Measurements from ENCODE around the gene SERPINB6. TPM values are rescaled to one million over a fixed set of nuclear protein-coding genes. Genes with fewer than 3 reads are reported as not detected.

The SERPINB6 gene
- polyA plus RNA-seq, 1 experiment = 89.6 TPM

GRCh38 chr6:2988426-2989331, 17.3 kb upstream of the SERPINB6 start:
- no peaks in the 10 kb centered on the region for H3K36me3 ChIP-seq (ENCODE audit: control insufficient read depth, insufficient read depth, low read length)
- CTCF ChIA-PET = interaction anchor here (0.6 to 9.4 kb wide), 39 partner anchors 9 to 1393 kb away, joined by 3 to 191 read pairs (median 5); partner anchors contain the start of genes NQO2 and SERPINB1
- peak overlapping the region; percentile 69 for H3K4me3 ChIP-seq (ENCODE audit: low read depth, low read length)
- H3K27me3 ChIP-seq (ENCODE audit: control insufficient read depth, insufficient read depth, low read length) = no peaks in the 10 kb centered on the region
- POLR2A ChIA-PET = interaction anchor here (0.5 to 1.6 kb wide), 4 partner anchors 17 to 79 kb away, joined by 3 to 7 read pairs (median 6); partner anchors contain the start of genes RIPK1 and SERPINB6
- peak; percentile 89 for DNase-seq (ENCODE audit: low read depth)
- peak; percentile 63 for TF ChIP-seq CTCF (IDR thresholded peaks at IDR 0.05; ENCODE audit: insufficient read depth, low read depth, low read length)

GRCh38 chr6:2988094-2988425, 16.7 kb upstream of the SERPINB6 start:
- ChIA-PET POLR2A (interaction anchor here (0.6 to 1.6 kb wide), 2 partner anchors 17 to 66 kb away, joined by 6 to 7 read pairs; partner anchors contain the start of gene SERPINB6), CTCF (interaction anchor here (0.7 to 9.4 kb wide), 17 partner anchors 8 to 1392 kb away, joined by 3 to 191 read pairs (median 7); partner anchors contain the start of gene SERPINB1)
- H3K4me3 ChIP-seq (ENCODE audit: low read depth, low read length) = peak overlapping the region; percentile 69
- H3K27me3 ChIP-seq (ENCODE audit: control insufficient read depth, insufficient read depth, low read length) = no peaks in the 10 kb centered on the region
- no peak for TF ChIP-seq CTCF (IDR thresholded peaks at IDR 0.05; ENCODE audit: insufficient read depth, low read depth, low read length)
- no peaks in the 10 kb centered on the region for H3K36me3 ChIP-seq (ENCODE audit: control insufficient read depth, insufficient read depth, low read length)
- DNase-seq (ENCODE audit: low read depth) = no peak

GRCh38 chr6:2986722-2987221, 15.4 kb upstream of the SERPINB6 start:
- POLR2A ChIA-PET = no interaction called here
- H3K4me3 ChIP-seq (ENCODE audit: low read depth, low read length) = no peak overlapping the region

GRCh38 chr6:2984738-2985406, 13.5 kb upstream of the SERPINB6 start:
- Histone ChIP-seq H3K27me3 (ENCODE audit: control insufficient read depth, insufficient read depth, low read length) (no peaks in the 10 kb centered on the region), H3K36me3 (ENCODE audit: control insufficient read depth, insufficient read depth, low read length) (no peaks in the 10 kb centered on the region), H3K4me3 (ENCODE audit: low read depth, low read length) (no peak overlapping the region)
- DNase-seq (ENCODE audit: low read depth) = no peak
- no peak for TF ChIP-seq CTCF (IDR thresholded peaks at IDR 0.05; ENCODE audit: insufficient read depth, low read depth, low read length)
- ChIA-PET CTCF (interaction anchor here (1.5 to 9.4 kb wide), 3 partner anchors 33 to 139 kb away, joined by 4 to 191 read pairs (median 53); no protein-coding TSS in a partner anchor), POLR2A (interaction anchor here (0.7 kb wide), 1 partner anchor 10 kb away, joined by 5 read pairs; no protein-coding TSS in a partner anchor)

More at GRCh38 chr6:2986722-2987221, 15.4 kb upstream of the SERPINB6 start:
- DNase-seq (ENCODE audit: low read depth) = peak; percentile 79
- Histone ChIP-seq H3K27me3 (ENCODE audit: control insufficient read depth, insufficient read depth, low read length) (no peaks in the 10 kb centered on the region), H3K36me3 (ENCODE audit: control insufficient read depth, insufficient read depth, low read length) (no peaks in the 10 kb centered on the region)
- CTCF ChIA-PET = interaction anchor here (0.7 to 9.4 kb wide), 11 partner anchors 11 to 1390 kb away, joined by 3 to 191 read pairs (median 5); partner anchors contain the start of gene SERPINB6
- TF ChIP-seq CTCF (IDR thresholded peaks at IDR 0.05; ENCODE audit: insufficient read depth, low read depth, low read length) = no peak
